ENCODE data around the gene IFT22.
"Not testable (repeated sequence)": the region's sequence is repeated elsewhere in the genome, so short reads cannot be mapped to it uniquely, and the experiment has no call there.

Gene IFT22

GRCh38 chr7:101308245-101309085 lies 13.1 kb downstream of the IFT22 start:
- DNase-seq (ENCODE audit: low read depth in 2 of 2): no peak

- no peak for DNase-seq (ENCODE audit: low read depth in 2 of 2)
These were observed 15.3 kb downstream of the IFT22 start for GRCh38 chr7:101306307-101306706.

GRCh38 chr7:101303102-101303701 lies 18.4 kb downstream of the IFT22 start:
- no peak for DNase-seq (ENCODE audit: low read depth in 2 of 2)

GRCh38 chr7:101302641-101303101 lies 18.9 kb downstream of the IFT22 start:
- DNase-seq (ENCODE audit: low read depth in 2 of 2): no peak

- DNase-seq (ENCODE audit: low read depth in 2 of 2): no peak
These were observed 20.9 kb downstream of the IFT22 start for GRCh38 chr7:101300465-101301376.

GRCh38 chr7:101299511-101300464 lies 21.8 kb downstream of the IFT22 start:
- DNase-seq (ENCODE audit: low read depth in 2 of 2): no peak

- DNase-seq (ENCODE audit: low read depth in 2 of 2): no peak
These were observed 26.8 kb downstream of the IFT22 start for GRCh38 chr7:101294832-101295121.

- no peak for DNase-seq (ENCODE audit: low read depth in 2 of 2)
These were observed 27.4 kb downstream of the IFT22 start for GRCh38 chr7:101294039-101294831.

- DNase-seq (ENCODE audit: low read depth in 2 of 2): not testable (repeated sequence)
These were observed 28.3 kb downstream of the IFT22 start for GRCh38 chr7:101293069-101294021.

GRCh38 chr7:101292566-101292965 lies 29.0 kb downstream of the IFT22 start:
- DNase-seq (ENCODE audit: low read depth in 2 of 2): not testable (repeated sequence)

GRCh38 chr7:101290186-101291037 lies 31.2 kb downstream of the IFT22 start:
- DNase-seq (ENCODE audit: low read depth in 2 of 2): peak; percentile 25 to 41

- DNase-seq (ENCODE audit: low read depth in 2 of 2): not testable (repeated sequence)
These were observed 31.9 kb downstream of the IFT22 start for GRCh38 chr7:101289687-101290086.

- DNase-seq (ENCODE audit: low read depth in 2 of 2): no peak
These were observed 33.2 kb downstream of the IFT22 start for GRCh38 chr7:101288439-101288838.

GRCh38 chr7:101287032-101287431 lies 34.6 kb downstream of the IFT22 start:
- no peak for DNase-seq (ENCODE audit: low read depth in 2 of 2)

- DNase-seq (ENCODE audit: low read depth in 2 of 2): not testable (repeated sequence)
These were observed 35.7 kb downstream of the IFT22 start for GRCh38 chr7:101285880-101286279.

- no peak for DNase-seq (ENCODE audit: low read depth in 2 of 2)
These were observed 36.4 kb downstream of the IFT22 start for GRCh38 chr7:101285171-101285570.

GRCh38 chr7:101280912-101281311 lies 40.7 kb downstream of the IFT22 start:
- not testable (repeated sequence) for DNase-seq (ENCODE audit: low read depth in 2 of 2)
